GM12801 (cell line): ENCODE results near the gene NCOA6.

ENCODE experiments used
- CTCF ChIP-seq: IDR thresholded peaks from one replicate; pipeline ENCODE4 v1.5.1; 2011; ENCODE audit warnings: control low read depth; ENCODE audit not compliant: insufficient read length; ENCODE audit errors: extremely low read depth

Gene NCOA6

GRCh38 chr20:34864216-34864615, 38.8 kb upstream of the NCOA6 start:
- no peak for TF ChIP-seq CTCF

- TF ChIP-seq CTCF, result no peak
Measured at GRCh38 chr20:34863421-34863965, 38.0 kb upstream of the NCOA6 start.

GRCh38 chr20:34862724-34863123, 37.3 kb upstream of the NCOA6 start:
- no peak for TF ChIP-seq CTCF

GRCh38 chr20:34861386-34862084, 36.1 kb upstream of the NCOA6 start:
- TF ChIP-seq CTCF, result no peak

- no peak for TF ChIP-seq CTCF
Measured at GRCh38 chr20:34859826-34860545, 34.5 kb upstream of the NCOA6 start.

- TF ChIP-seq CTCF, result no peak
Measured at GRCh38 chr20:34859367-34859766, 33.9 kb upstream of the NCOA6 start.

- no peak for TF ChIP-seq CTCF
Measured at GRCh38 chr20:34852298-34852697, 26.8 kb upstream of the NCOA6 start.
